GM18511 (cell line): ENCODE data around the gene FHL5.
"Not testable (repeated sequence)": the region's sequence is repeated elsewhere in the genome, so short reads cannot be mapped to it uniquely, and the experiment has no call there.

ENCODE experiments used
- ATAC-seq: cut with Tn5 transposase; IDR thresholded peaks from one replicate; pipeline ENCODE4 v1.9.1; 2021; ENCODE audit warnings: mild to moderate bottlenecking, moderate library complexity; ENCODE audit not compliant: unreplicated experiment

FHL5 gene

GRCh38 chr6:96608074-96608473, 45.1 kb downstream of the FHL5 start:
- no peak for ATAC-seq

GRCh38 chr6:96610019-96610418, 47.1 kb downstream of the FHL5 start:
- ATAC-seq, result peak; percentile 47

- ATAC-seq, result peak; percentile 82
Observed at GRCh38 chr6:96611342-96611991, 48.5 kb downstream of the FHL5 start.

GRCh38 chr6:96613291-96613999, 50.5 kb downstream of the FHL5 start:
- peak; percentile 42 for ATAC-seq

GRCh38 chr6:96620851-96621250, 57.9 kb downstream of the FHL5 start:
- no peak for ATAC-seq

- peak; percentile 39 for ATAC-seq
Observed at GRCh38 chr6:96621983-96622382, 59.1 kb downstream of the FHL5 start.

- no peak for ATAC-seq
Observed at GRCh38 chr6:96624957-96625356, 62.0 kb downstream of the FHL5 start.

GRCh38 chr6:96626759-96627364, 63.9 kb downstream of the FHL5 start:
- peak; percentile 94 for ATAC-seq

- no peak for ATAC-seq
Observed at GRCh38 chr6:96631248-96631647, 68.3 kb downstream of the FHL5 start.

GRCh38 chr6:96637979-96638378, 75.1 kb downstream of the FHL5 start:
- ATAC-seq, result not testable (repeated sequence)

- ATAC-seq, result no peak
Observed at GRCh38 chr6:96645106-96645505, 82.2 kb downstream of the FHL5 start.

- peak; percentile 82 for ATAC-seq
Observed at GRCh38 chr6:96649926-96650325, 87.0 kb downstream of the FHL5 start.

- peak; percentile 60 for ATAC-seq
Observed at GRCh38 chr6:96651816-96652215, 88.9 kb downstream of the FHL5 start.

GRCh38 chr6:96652552-96652951, 89.6 kb downstream of the FHL5 start:
- ATAC-seq, result no peak

GRCh38 chr6:96653181-96653580, 90.3 kb downstream of the FHL5 start:
- ATAC-seq, result no peak

GRCh38 chr6:96656567-96656966, 93.6 kb downstream of the FHL5 start:
- no peak for ATAC-seq

GRCh38 chr6:96657344-96657743, 94.4 kb downstream of the FHL5 start:
- no peak for ATAC-seq

- no peak for ATAC-seq
Observed at GRCh38 chr6:96659084-96659845, 96.3 kb downstream of the FHL5 start.
